HFFc6 (cell line): Measurements from ENCODE around the gene ELOVL1. TPM values are rescaled to one million over a fixed set of nuclear protein-coding genes. Genes with fewer than 3 reads are reported as not detected.

Experiments used
- DNase-seq: peaks from one replicate; pipeline ENCODE4 v3.0.0-alpha.2; 2018
- H3K27ac Mint-ChIP-seq: 2 replicates; pipeline ENCODE4 v1.8.0; 2020; ENCODE audit warnings: mild to moderate bottlenecking, mixed read lengths
- H3K27me3 Mint-ChIP-seq: 2 replicates; pipeline ENCODE4 v1.8.0; 2021; ENCODE audit warnings: mild to moderate bottlenecking, moderate library complexity, mixed read lengths; ENCODE audit not compliant: insufficient read depth
- H3K36me3 Mint-ChIP-seq: 2 replicates; pipeline ENCODE4 v1.8.0; 2021; ENCODE audit warnings: low read depth, mixed read lengths
- H3K4me1 Mint-ChIP-seq: 2 replicates; pipeline ENCODE4 v1.8.0; 2020; ENCODE audit warnings: low read depth, mixed read lengths
- H3K4me3 Mint-ChIP-seq: 2 replicates; pipeline ENCODE4 v1.8.0; 2020; ENCODE audit warnings: mild to moderate bottlenecking, moderate library complexity, mixed read lengths
- H3K9me3 Mint-ChIP-seq: 2 replicates; pipeline ENCODE4 v1.8.0; 2020; ENCODE audit warnings: mild to moderate bottlenecking, mixed read lengths
- total RNA-seq, 6 experiments: library from RNA; stranded (reverse); fragmentation: NEBNext Ultra II Directional; extraction: Animal tissue kit (Norgen Biotek cat#: 25700); gene quantifications; 2 replicates in 1 of 6; 3 replicates in 5 of 6; pipeline ENCODE4 v1.2.3, GENCODE V29; 2021
- TF ChIP-seq, protein P1 (sequence below): fragments of 200-600 bp; sonication (generic); IDR thresholded peaks from 2 replicates; pipeline ENCODE4 v1.5.0; 2021; ENCODE audit warnings: antibody characterized with exemption, mild to moderate bottlenecking

ELOVL1 gene
- total RNA-seq, 6 experiments from 2014 or later: 137 to 185 (median 160) TPM

DNA sequence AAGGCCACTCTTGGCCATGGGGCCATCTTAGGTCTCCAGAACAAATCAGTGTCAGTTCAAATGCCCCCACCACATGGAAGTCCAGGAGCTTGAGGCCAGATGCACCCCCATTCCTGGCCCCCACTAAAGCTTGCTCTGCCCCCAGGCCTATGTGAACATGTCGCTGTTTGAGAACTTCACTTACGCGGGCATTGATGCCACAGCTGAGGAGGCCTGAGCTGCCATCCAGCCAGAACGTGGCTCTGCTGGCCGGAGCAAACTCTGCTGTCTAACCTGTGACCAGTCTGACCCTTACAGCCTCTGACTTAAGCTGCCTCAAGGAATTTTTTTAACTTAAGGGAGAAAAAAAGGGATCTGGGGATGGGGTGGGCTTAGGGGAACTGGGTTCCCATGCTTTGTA is 45.3 kb downstream of the ELOVL1 start:
- peaks cover 1% of the 10 kb centered on the region for H3K27me3 Mint-ChIP-seq
- peaks cover 14% of the 10 kb centered on the region; the same call in 1 of the 2 replicates for H3K36me3 Mint-ChIP-seq
- peaks cover 22% of the 10 kb centered on the region for H3K9me3 Mint-ChIP-seq
- DNase-seq: no peak
- no peak overlapping the region for H3K4me3 Mint-ChIP-seq
- peaks cover 28% of the 10 kb centered on the region for H3K4me1 Mint-ChIP-seq
- TF ChIP-seq, protein P1, sequence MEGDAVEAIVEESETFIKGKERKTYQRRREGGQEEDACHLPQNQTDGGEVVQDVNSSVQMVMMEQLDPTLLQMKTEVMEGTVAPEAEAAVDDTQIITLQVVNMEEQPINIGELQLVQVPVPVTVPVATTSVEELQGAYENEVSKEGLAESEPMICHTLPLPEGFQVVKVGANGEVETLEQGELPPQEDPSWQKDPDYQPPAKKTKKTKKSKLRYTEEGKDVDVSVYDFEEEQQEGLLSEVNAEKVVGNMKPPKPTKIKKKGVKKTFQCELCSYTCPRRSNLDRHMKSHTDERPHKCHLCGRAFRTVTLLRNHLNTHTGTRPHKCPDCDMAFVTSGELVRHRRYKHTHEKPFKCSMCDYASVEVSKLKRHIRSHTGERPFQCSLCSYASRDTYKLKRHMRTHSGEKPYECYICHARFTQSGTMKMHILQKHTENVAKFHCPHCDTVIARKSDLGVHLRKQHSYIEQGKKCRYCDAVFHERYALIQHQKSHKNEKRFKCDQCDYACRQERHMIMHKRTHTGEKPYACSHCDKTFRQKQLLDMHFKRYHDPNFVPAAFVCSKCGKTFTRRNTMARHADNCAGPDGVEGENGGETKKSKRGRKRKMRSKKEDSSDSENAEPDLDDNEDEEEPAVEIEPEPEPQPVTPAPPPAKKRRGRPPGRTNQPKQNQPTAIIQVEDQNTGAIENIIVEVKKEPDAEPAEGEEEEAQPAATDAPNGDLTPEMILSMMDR: no peak
- H3K27ac Mint-ChIP-seq: no peak overlapping the region

DNA sequence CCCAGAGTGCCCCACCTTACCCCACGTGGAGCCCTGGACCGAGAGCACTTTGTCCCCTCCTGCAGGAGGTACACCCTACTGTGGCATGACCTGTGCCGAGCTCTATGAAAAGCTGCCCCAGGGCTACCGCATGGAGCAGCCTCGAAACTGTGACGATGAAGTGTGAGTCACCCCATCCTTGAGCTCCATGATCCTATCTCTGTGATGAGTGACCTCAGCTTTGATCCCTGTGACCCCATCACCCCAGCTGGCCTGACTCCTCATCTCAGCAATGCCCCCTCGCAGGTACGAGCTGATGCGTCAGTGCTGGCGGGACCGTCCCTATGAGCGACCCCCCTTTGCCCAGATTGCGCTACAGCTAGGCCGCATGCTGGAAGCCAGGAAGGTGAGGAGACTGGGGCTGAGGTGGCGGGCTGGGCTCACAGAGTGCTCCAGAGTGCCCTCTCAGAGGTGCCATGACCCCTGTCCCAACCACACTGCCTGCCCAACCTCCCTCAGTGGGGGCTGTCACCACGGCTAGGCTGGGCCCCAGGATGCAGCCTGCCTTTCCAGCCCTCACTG is 46.4 kb downstream of the ELOVL1 start:
- Mint-ChIP-seq H3K27ac (no peak overlapping the region), H3K36me3 (peaks cover 13% of the 10 kb centered on the region; the same call in 1 of the 2 replicates), H3K9me3 (peaks cover 14% of the 10 kb centered on the region), H3K4me1 (peaks cover 32% of the 10 kb centered on the region), H3K27me3 (peaks cover 1% of the 10 kb centered on the region), H3K4me3 (no peak overlapping the region)
- TF ChIP-seq, protein P1: no peak
- DNase-seq: no peak

DNA sequence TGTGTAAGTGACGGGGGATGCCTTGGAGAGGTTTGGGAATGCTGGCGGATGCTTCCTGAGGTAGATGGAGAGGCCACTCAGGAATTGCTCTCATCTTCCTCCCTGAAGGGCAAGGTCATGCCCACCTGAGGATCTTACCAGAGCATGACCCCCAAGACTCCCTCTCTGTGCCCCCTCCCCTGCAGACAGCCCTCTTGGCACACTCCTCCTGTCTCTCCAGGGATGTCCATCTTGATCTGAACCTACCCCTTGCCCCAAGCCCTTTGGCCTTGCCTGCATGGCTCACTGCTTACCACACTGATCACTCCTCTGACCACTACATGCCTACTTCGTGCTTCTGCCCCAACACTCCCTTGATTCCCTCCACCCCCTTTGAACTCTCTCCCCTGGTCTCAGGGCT is 48.0 kb downstream of the ELOVL1 start:
- no peak overlapping the region for H3K27ac Mint-ChIP-seq
- H3K36me3 Mint-ChIP-seq: peaks cover 3% of the 10 kb centered on the region; the same call in 1 of the 2 replicates
- peaks cover 32% of the 10 kb centered on the region for H3K4me1 Mint-ChIP-seq
- TF ChIP-seq, protein P1: no peak
- H3K4me3 Mint-ChIP-seq: no peak overlapping the region
- peaks cover 3% of the 10 kb centered on the region for H3K9me3 Mint-ChIP-seq
- H3K27me3 Mint-ChIP-seq: peaks cover 1% of the 10 kb centered on the region
- DNase-seq: no peak

DNA sequence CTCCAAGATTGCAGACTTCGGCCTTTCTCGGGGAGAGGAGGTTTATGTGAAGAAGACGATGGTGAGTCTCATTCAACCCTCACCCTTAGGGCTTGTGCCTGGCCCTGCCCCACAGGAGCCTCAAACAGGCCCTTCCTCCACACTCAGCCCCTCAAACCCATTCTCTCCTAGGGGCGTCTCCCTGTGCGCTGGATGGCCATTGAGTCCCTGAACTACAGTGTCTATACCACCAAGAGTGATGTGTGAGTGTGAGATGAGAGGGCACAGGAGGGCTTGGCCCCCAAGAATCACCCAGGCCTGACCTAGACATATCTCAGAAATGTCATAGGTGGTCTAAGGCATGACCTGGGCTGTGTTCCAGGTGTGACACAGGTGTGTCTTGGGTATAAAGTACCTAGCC is 48.5 kb downstream of the ELOVL1 start:
- Mint-ChIP-seq H3K4me3 (no peak overlapping the region), H3K27ac (no peak overlapping the region), H3K9me3 (no peaks in the 10 kb centered on the region), H3K4me1 (peaks cover 28% of the 10 kb centered on the region), H3K27me3 (peaks cover 1% of the 10 kb centered on the region), H3K36me3 (no peaks in the 10 kb centered on the region)
- TF ChIP-seq, protein P1: no peak
- DNase-seq: no peak

DNA sequence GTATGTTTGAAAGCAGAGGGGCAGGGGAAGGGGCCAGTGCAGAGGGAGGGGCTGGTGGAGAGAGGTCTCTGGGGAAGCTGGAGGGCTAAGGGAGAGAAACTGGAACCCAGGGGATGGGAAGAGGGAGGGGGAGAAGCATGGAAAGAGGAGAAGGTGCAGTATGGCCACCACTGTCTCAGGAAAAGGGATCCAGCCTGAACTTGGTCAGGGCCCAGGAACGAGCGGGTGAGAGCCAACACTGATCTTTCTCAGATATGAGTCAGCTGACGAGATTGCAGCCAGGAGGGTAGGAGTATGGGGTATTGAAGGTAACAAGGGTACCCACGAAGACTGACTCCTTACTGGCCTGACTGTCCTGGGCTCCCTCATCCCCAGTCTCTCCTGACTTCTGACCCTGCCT is 49.0 kb downstream of the ELOVL1 start:
- H3K9me3 Mint-ChIP-seq: no peaks in the 10 kb centered on the region
- H3K36me3 Mint-ChIP-seq: no peaks in the 10 kb centered on the region
- no peak overlapping the region for H3K27ac Mint-ChIP-seq
- peaks cover 25% of the 10 kb centered on the region for H3K4me1 Mint-ChIP-seq
- no peak overlapping the region for H3K4me3 Mint-ChIP-seq
- no peak for DNase-seq
- TF ChIP-seq, protein P1: no peak
- H3K27me3 Mint-ChIP-seq: peaks cover 1% of the 10 kb centered on the region
